HG02763 (cell line): ENCODE results near the gene PSD4.

Source experiments
- ATAC-seq: cut with Tn5 transposase; IDR thresholded peaks from one replicate; pipeline ENCODE4 v1.9.1; 2021; ENCODE audit warnings: mild to moderate bottlenecking, moderate library complexity; ENCODE audit not compliant: unreplicated experiment

Gene PSD4

DNA sequence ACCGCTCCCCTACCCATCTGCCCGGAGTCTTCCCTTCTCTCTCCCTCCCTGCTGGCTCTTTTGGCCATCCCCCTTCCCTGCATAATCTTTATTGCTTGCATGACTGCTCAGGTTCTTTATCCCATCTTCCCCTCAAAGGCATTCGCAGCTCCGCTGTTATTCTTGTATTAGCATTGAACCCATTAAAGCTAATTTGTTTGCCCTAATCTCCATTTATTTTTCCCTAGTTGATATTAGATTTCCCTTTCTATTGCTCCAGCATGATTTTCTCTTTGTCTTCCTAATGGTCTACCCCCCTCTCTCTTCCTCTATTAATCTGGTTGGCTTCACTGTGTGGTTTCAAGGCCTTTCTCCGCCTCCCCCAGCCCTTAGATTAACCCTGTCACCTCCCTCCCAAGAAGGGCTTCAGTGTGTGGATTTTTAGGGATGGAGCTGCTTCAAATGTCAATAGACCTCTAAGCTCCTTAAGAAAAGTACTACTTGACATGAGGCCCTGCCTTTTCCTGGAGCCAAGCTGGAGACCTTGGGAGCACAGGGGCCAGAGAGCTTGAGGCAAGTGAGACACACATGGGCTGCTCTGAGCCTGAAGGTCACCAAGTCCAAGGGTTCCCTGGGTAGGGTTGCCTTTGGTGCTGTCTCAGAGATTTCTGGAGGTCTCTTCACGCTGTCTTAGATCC lies 84.8 kb downstream of the PSD4 start:
- ATAC-seq, result no peak
